Epithelial cell of esophagus (primary cell): Measurements from ENCODE around the gene DZANK1.

Experiments used
- DNase-seq: peaks from one replicate; pipeline ENCODE4 v3.0.0; 2010; ENCODE audit warnings: low read depth
- H3K4me3 ChIP-seq: 2 replicates; pipeline ENCODE4 v1.5.1; 2011; ENCODE audit warnings: mild to moderate bottlenecking, low read length, control low read depth
- CTCF ChIP-seq: IDR thresholded peaks from 2 replicates; pipeline ENCODE4 v1.5.1; 2011; ENCODE audit warnings: low read depth, mild to moderate bottlenecking, low read length, control low read depth, inconsistent platforms; ENCODE audit not compliant: insufficient read depth; ENCODE audit errors: missing control alignments

DZANK1 gene

GRCh38 chr20:18440403-18440802 is 26.4 kb downstream of the DZANK1 start:
- TF ChIP-seq CTCF = no peak
- H3K4me3 ChIP-seq = no peak overlapping the region
- DNase-seq = no peak

- no peak for DNase-seq
- H3K4me3 ChIP-seq = no peak overlapping the region
- no peak for TF ChIP-seq CTCF
Measured at GRCh38 chr20:18436847-18437246, 30.0 kb downstream of the DZANK1 start.

- no peak overlapping the region for H3K4me3 ChIP-seq
- no peak for DNase-seq
- TF ChIP-seq CTCF = peak; percentile 2
Measured at GRCh38 chr20:18431206-18431605, 35.6 kb downstream of the DZANK1 start.

GRCh38 chr20:18430172-18430826 is 36.5 kb downstream of the DZANK1 start:
- no peak for TF ChIP-seq CTCF
- no peak overlapping the region for H3K4me3 ChIP-seq
- DNase-seq = no peak

- DNase-seq = no peak
- TF ChIP-seq CTCF = no peak
- H3K4me3 ChIP-seq = no peak overlapping the region
Measured at GRCh38 chr20:18428490-18429173, 38.2 kb downstream of the DZANK1 start.

- no peak for DNase-seq
- TF ChIP-seq CTCF = no peak
- H3K4me3 ChIP-seq = no peak overlapping the region
Measured at GRCh38 chr20:18427214-18427613, 39.6 kb downstream of the DZANK1 start.

- TF ChIP-seq CTCF = no peak
- H3K4me3 ChIP-seq = no peak overlapping the region
- DNase-seq = no peak
Measured at GRCh38 chr20:18421608-18422007, 45.2 kb downstream of the DZANK1 start.
